H1 (cell line): ENCODE data around the gene CAT. TPM values are rescaled to one million over a fixed set of nuclear protein-coding genes. Genes with fewer than 3 reads are reported as not detected.

ENCODE experiments used
- CTCF ChIA-PET: fragments of 300-600 bp; sonication (Branson Sonifier 250); formaldehyde crosslinking; loops from one replicate; lab custom pipeline; 2021; ENCODE audit not compliant: partially characterized antibody; lab: Charles Lee
- POLR2A ChIA-PET: fragments of 300-600 bp; sonication (Branson Sonifier 250); formaldehyde crosslinking; loops from one replicate; lab custom pipeline; 2021; ENCODE audit warnings: inconsistent platforms; ENCODE audit not compliant: partially characterized antibody; lab: Charles Lee
- DNase-seq, 2 experiments: peaks; one replicate each; pipeline versions ENCODE4 v3.0.0 to v3.0.0-alpha.2; 2010 to 2022; ENCODE audit warnings: low spot score in 2 of 2, low read depth in 1 of 2, mixed read lengths in 1 of 2
- FAIRE-seq: peaks from 2 replicates; lab custom pipeline; 2011; peaks lifted over from hg19 to GRCh38; lab: Jason Lieb, UNC
- H2AFZ ChIP-seq: 2 replicates; pipeline ENCODE4 v1.8.1; 2012; ENCODE audit warnings: low read length, inconsistent platforms
- H2AK5ac ChIP-seq: 2 replicates; pipeline ENCODE4 v1.6.1; 2013; ENCODE audit warnings: low read depth, low read length
- H2BK120ac ChIP-seq: replicated peaks from 2 replicates; pipeline ENCODE3; 2013; ENCODE audit warnings: low read depth, low read length, inconsistent platforms
- H2BK12ac ChIP-seq: 2 replicates; pipeline ENCODE4 v1.6.1; 2013; ENCODE audit warnings: low read depth, low read length
- H2BK15ac ChIP-seq: 2 replicates; pipeline ENCODE4 v1.6.1; 2013; ENCODE audit warnings: low read length
- H2BK20ac ChIP-seq: 2 replicates; pipeline ENCODE4 v1.6.1; 2013; ENCODE audit warnings: low read length
- H2BK5ac ChIP-seq: 2 replicates; pipeline ENCODE4 v1.6.1; 2013; ENCODE audit warnings: low read depth, low read length
- H3K14ac ChIP-seq: 2 replicates; pipeline ENCODE4 v1.6.1; 2013; ENCODE audit warnings: inconsistent platforms; ENCODE audit not compliant: insufficient read length
- H3K18ac ChIP-seq: 2 replicates; pipeline ENCODE4 v1.6.1; 2013; ENCODE audit warnings: low read length; ENCODE audit errors: extremely low read depth
- H3K23ac ChIP-seq: 2 replicates; pipeline ENCODE4 v1.6.1; 2013; ENCODE audit warnings: inconsistent platforms; ENCODE audit not compliant: insufficient read length
- H3K23me2 ChIP-seq: 2 replicates; pipeline ENCODE4 v1.6.1; 2013; ENCODE audit warnings: low read depth, low read length
- H3K27ac ChIP-seq: 2 replicates; pipeline ENCODE4 v1.6.1; 2011; ENCODE audit warnings: low read depth, low read length, inconsistent platforms
- H3K27me3 ChIP-seq, 4 experiments: replicated peaks in 1 of 4; 1 replicate in 1 of 4; 2 replicates in 3 of 4; pipeline versions ENCODE4 v1.6.1 to v1.8.1; 2011 to 2013; ENCODE audit warnings: low read length in 3 of 4, mild to moderate bottlenecking in 3 of 4, inconsistent platforms in 2 of 4, mixed read lengths in 2 of 4, moderate library complexity in 1 of 4; ENCODE audit not compliant: control insufficient read depth in 3 of 4, insufficient read depth in 3 of 4; ENCODE audit errors: extremely low read depth in 1 of 4
- H3K36me3 ChIP-seq, 4 experiments: 2 replicates each; pipeline versions ENCODE4 v1.6.1 to v1.8.1; 2011 to 2013; ENCODE audit warnings: mild to moderate bottlenecking in 4 of 4, low read length in 3 of 4, moderate library complexity in 2 of 4, control low read depth in 1 of 4, inconsistent platforms in 1 of 4; ENCODE audit not compliant: insufficient read depth in 4 of 4, control insufficient read depth in 2 of 4
- H3K4ac ChIP-seq: replicated peaks from 2 replicates; pipeline ENCODE3; 2013; ENCODE audit warnings: low read length, low read depth, mixed read lengths, inconsistent platforms; ENCODE audit not compliant: insufficient read length
- H3K4me1 ChIP-seq, 4 experiments: replicated peaks in 1 of 4; 1 replicate in 1 of 4; 2 replicates in 3 of 4; pipeline versions ENCODE4 v1.6.1 to v1.8.1; 2011 to 2013; ENCODE audit warnings: low read length in 3 of 4, inconsistent platforms in 2 of 4, mixed read lengths in 1 of 4; ENCODE audit not compliant: insufficient read depth in 4 of 4, control insufficient read depth in 3 of 4
- H3K4me2 ChIP-seq, 2 experiments: 2 replicates each; pipeline versions ENCODE4 v1.6.1 to v1.8.1; 2011 to 2013; ENCODE audit warnings: low read depth in 2 of 2, low read length in 2 of 2, control low read depth in 1 of 2, inconsistent platforms in 1 of 2, mild to moderate bottlenecking in 1 of 2; ENCODE audit not compliant: insufficient read depth in 1 of 2
- H3K4me3 ChIP-seq, 4 experiments: fragments of 200-600, 300-600 bp in 1 of 4; sonication (generic), shearing (Covaris generic), sonication (Bioruptor Twin) in 1 of 4; 2 replicates each; pipeline versions ENCODE4 v1.5.1 to v1.8.1; 2011 to 2016; ENCODE audit warnings: low read length in 4 of 4, low read depth in 3 of 4, control low read depth in 2 of 4, inconsistent platforms in 2 of 4, mild to moderate bottlenecking in 2 of 4, mixed read lengths in 1 of 4, moderate library complexity in 1 of 4; ENCODE audit not compliant: insufficient read depth in 2 of 4; ENCODE audit errors: extremely low read depth in 1 of 4
- H3K56ac ChIP-seq: replicated peaks from 2 replicates; pipeline ENCODE3; 2013; ENCODE audit warnings: low read depth, mild to moderate bottlenecking, mixed read lengths, low read length, inconsistent platforms; ENCODE audit not compliant: insufficient read length
- H3K79me1 ChIP-seq: 2 replicates; pipeline ENCODE4 v1.6.1; 2013; ENCODE audit warnings: low read depth, low read length, control low read depth
- H3K79me2 ChIP-seq, 2 experiments: 2 replicates each; pipeline versions ENCODE4 v1.6.1 to v1.8.1; 2012 to 2013; ENCODE audit warnings: low read length in 2 of 2, mild to moderate bottlenecking in 2 of 2, inconsistent platforms in 1 of 2; ENCODE audit not compliant: insufficient read depth in 2 of 2, control insufficient read depth in 1 of 2
- H3K9ac ChIP-seq, 4 experiments: replicated peaks in 1 of 4; 1 replicate in 1 of 4; 2 replicates in 3 of 4; pipeline versions ENCODE4 v1.6.1 to v1.8.1; 2011 to 2013; ENCODE audit warnings: low read depth in 3 of 4, low read length in 3 of 4, control low read depth in 2 of 4, mild to moderate bottlenecking in 2 of 4, moderate library complexity in 2 of 4, inconsistent platforms in 1 of 4; ENCODE audit errors: extremely low read depth in 1 of 4
- H3K9me3 ChIP-seq, 2 experiments: 2 replicates each; pipeline versions ENCODE4 v1.6.1 to v1.8.1; 2012 to 2013; ENCODE audit warnings: mild to moderate bottlenecking in 2 of 2, moderate library complexity in 2 of 2, control low read depth in 1 of 2, inconsistent platforms in 1 of 2, low read depth in 1 of 2, low read length in 1 of 2, mixed read lengths in 1 of 2; ENCODE audit not compliant: insufficient read depth in 2 of 2
- H4K20me1 ChIP-seq, 2 experiments: replicated peaks in 1 of 2; 2 replicates each; pipeline versions ENCODE3 to v1.8.1; 2011 to 2013; ENCODE audit warnings: inconsistent platforms in 2 of 2, low read length in 2 of 2, mild to moderate bottlenecking in 1 of 2; ENCODE audit not compliant: insufficient read depth in 2 of 2, control insufficient read depth in 1 of 2
- H4K5ac ChIP-seq: 2 replicates; pipeline ENCODE4 v1.6.1; 2013; ENCODE audit warnings: low read length, low read depth, mixed read lengths, inconsistent platforms; ENCODE audit not compliant: insufficient read length
- H4K8ac ChIP-seq: 2 replicates; pipeline ENCODE4 v1.8.0; 2013; ENCODE audit warnings: mild to moderate bottlenecking, moderate library complexity, low read length, inconsistent platforms; ENCODE audit not compliant: insufficient read depth; ENCODE audit errors: extremely low read depth
- H4K91ac ChIP-seq: replicated peaks from 2 replicates; pipeline ENCODE3; 2013; ENCODE audit warnings: low read length, mixed read lengths, inconsistent platforms; ENCODE audit not compliant: insufficient read length
- ASH2L ChIP-seq: fragments of 200-600, 300-600 bp; sonication (generic); IDR thresholded peaks from one replicate; pipeline ENCODE4 v1.7.1; 2017; ENCODE audit warnings: low read length
- CHD1 ChIP-seq: IDR thresholded peaks from 2 replicates; pipeline ENCODE4 v1.6.1; 2012; ENCODE audit warnings: low read depth, low read length, improper control_type of control experiment
- EGR1 ChIP-seq: IDR thresholded peaks from 2 replicates; pipeline ENCODE4 v1.6.1; 2011; ENCODE audit warnings: low read depth, low read length, borderline replicate concordance
- GABPA ChIP-seq: IDR thresholded peaks from 2 replicates; pipeline ENCODE4 v1.6.1; 2011; ENCODE audit warnings: mild to moderate bottlenecking, low read length, moderate library complexity, borderline replicate concordance; ENCODE audit not compliant: insufficient read depth
- HDAC2 ChIP-seq, 2 experiments: fragments of 300-600 bp in 1 of 2; sonication (generic) in 1 of 2; IDR thresholded peaks; 2 replicates each; pipeline ENCODE4 v1.6.1; 2011 to 2012; ENCODE audit warnings: low read depth in 2 of 2, low read length in 2 of 2, mild to moderate bottlenecking in 2 of 2, moderate library complexity in 2 of 2, borderline replicate concordance in 1 of 2, inconsistent platforms in 1 of 2
- JUN ChIP-seq: IDR thresholded peaks from 2 replicates; pipeline ENCODE4 v1.6.1; 2011; ENCODE audit warnings: low read depth, mild to moderate bottlenecking, improper control_type of control experiment, low read length
- KDM1A ChIP-seq: fragments of 200-600, 300-600 bp; sonication (generic); IDR thresholded peaks from 2 replicates; pipeline ENCODE4 v1.7.1; 2016; ENCODE audit warnings: mild to moderate bottlenecking, low read length, borderline replicate concordance
- NRF1 ChIP-seq: IDR thresholded peaks from 2 replicates; pipeline ENCODE4 v1.6.1; 2011; ENCODE audit warnings: mild to moderate bottlenecking, low read depth, low read length, improper control_type of control experiment
- POLR2AphosphoS5 ChIP-seq: IDR thresholded peaks from 2 replicates; pipeline ENCODE4 v1.6.1; 2011; ENCODE audit warnings: low read depth, low read length
- RBBP5 ChIP-seq: IDR thresholded peaks from 2 replicates; pipeline ENCODE4 v1.7.1; 2012; ENCODE audit warnings: low read depth, mild to moderate bottlenecking, inconsistent platforms, low read length, moderate library complexity, borderline replicate concordance
- RFX5 ChIP-seq: IDR thresholded peaks from 2 replicates; pipeline ENCODE4 v1.6.1; 2011; ENCODE audit warnings: low read depth, low read length, improper control_type of control experiment, borderline replicate concordance
- SRF ChIP-seq: IDR thresholded peaks from 2 replicates; pipeline ENCODE4 v1.6.1; 2011; ENCODE audit warnings: mild to moderate bottlenecking, low read depth, low read length, moderate library complexity
- ZNF274 ChIP-seq: IDR thresholded peaks from 2 replicates; pipeline ENCODE4 v1.7.0; 2012; ENCODE audit warnings: low read length, borderline replicate concordance; ENCODE audit errors: extremely low read depth
- WGBS, 2 experiments: shearing (Covaris generic) in 1 of 2; methylation state at CpG; one replicate each; pipeline versions ENCODE4 v1.1.6 to v1.1.7; 2013 to 2015; ENCODE audit warnings: low lambda C conversion rate in 2 of 2, mixed read lengths in 2 of 2, inconsistent platforms in 1 of 2, low coverage in 1 of 2, missing lambda C conversion rate in 1 of 2; ENCODE audit not compliant: insufficient replicate concordance in 2 of 2, insufficient coverage in 1 of 2, insufficient read length in 1 of 2; ENCODE audit errors: extremely low coverage in 1 of 2, missing lambda C conversion rate in 1 of 2; 5-methylcytosine and 5-hydroxymethylcytosine counted together
- polyA plus RNA-seq, 7 experiments: library from polyadenylated mRNA; depleted of rRNA in 3 of 7; stranded (reverse) in 5 of 7; unstranded in 2 of 7; fragments of >200 nt in 5 of 7; fragments of 200-250 nt in 2 of 7; gene quantifications; 1 replicate in 5 of 7; 2 replicates in 1 of 7; 4 replicates in 1 of 7; pipeline versions ENCODE4 v1.2.1 to v1.2.3, GENCODE V29; 2011 to 2013; ENCODE audit warnings: missing spikeins in 2 of 7, mixed read lengths in 2 of 7
- total RNA-seq: library from RNA; stranded (reverse); fragmentation: NEBNext Ultra II Directional; extraction: Animal tissue kit (Norgen Biotek cat#: 25700); gene quantifications from 2 replicates; pipeline ENCODE4 v1.2.1, GENCODE V29; 2021

CAT gene
- total and polyA plus RNA-seq, 2 of the 8 experiments (the other 6 are each of a cell fraction or from before 2014, with no cell fraction given): 9.6 to 15.0 TPM

GRCh38 chr11:34404280-34404679 lies 34.5 kb upstream of the CAT start:
- H3K23ac ChIP-seq: no peak overlapping the region
- H3K23me2 ChIP-seq: no peaks in the 10 kb centered on the region; the same call in 1 of the 2 replicates
- H4K91ac ChIP-seq: no peak overlapping the region
- FAIRE-seq (no peak), DNase-seq (no peak)
- no peaks in the 10 kb centered on the region for H4K20me1 ChIP-seq
- no peak overlapping the region for H3K9ac ChIP-seq
- peaks cover 0 to 5% of the 10 kb centered on the region in 2 experiments; a peak in 2 of 4 replicates for H3K9me3 ChIP-seq
- no peak overlapping the region for H3K27ac ChIP-seq
- no peak overlapping the region for H4K5ac ChIP-seq
- no peaks in the 10 kb centered on the region for H3K79me1 ChIP-seq
- H3K4ac ChIP-seq: no peak overlapping the region
- H3K4me1 ChIP-seq: no peaks in the 10 kb centered on the region
- ChIA-PET POLR2A (interaction anchor here (1.0 kb wide), 1 partner anchor 14 kb away, joined by 3 read pairs; no protein-coding TSS in a partner anchor), CTCF (interaction anchor here (1.1 to 1.8 kb wide), 2 partner anchors 64 to 230 kb away, joined by 4 to 8 read pairs; no protein-coding TSS in a partner anchor)
- H4K8ac ChIP-seq: no peak overlapping the region
- no peak overlapping the region for H2AK5ac ChIP-seq
- no peak overlapping the region for H2BK5ac ChIP-seq
- no peak for TF ChIP-seq ASH2L
- TF ChIP-seq POLR2AphosphoS5: no peak
- TF ChIP-seq ZNF274: no peak
- TF ChIP-seq GABPA: no peak
- TF ChIP-seq JUN: no peak
- TF ChIP-seq NRF1: no peak
- TF ChIP-seq RFX5: no peak
- no peak for TF ChIP-seq RBBP5
- TF ChIP-seq HDAC2 (IDR thresholded peaks at IDR 0.05; ENCODE audit: borderline replicate concordance in 1 of 2, low read depth in 2 of 2, low read length in 2 of 2): no peak
- no peak for TF ChIP-seq EGR1
- TF ChIP-seq CHD1: no peak
- TF ChIP-seq SRF: no peak
- no peak for TF ChIP-seq KDM1A
- no peak overlapping the region for H3K4me2 ChIP-seq
- no peaks in the 10 kb centered on the region for H3K36me3 ChIP-seq
- no peak overlapping the region for H3K14ac ChIP-seq
- H3K56ac ChIP-seq: no peak overlapping the region
- H2BK120ac ChIP-seq: no peak overlapping the region
- no peak overlapping the region for H2AFZ ChIP-seq
- no peak overlapping the region for H2BK20ac ChIP-seq
- H2BK15ac ChIP-seq: no peak overlapping the region
- H3K4me3 ChIP-seq: no peak overlapping the region
- H3K18ac ChIP-seq: no peak overlapping the region
- WGBS, 2 experiments: 90% methylated on average over 6 of the region's 6 CpGs; no CpG with 5 or more reads in 1 of the 2 experiments
- no peaks in the 10 kb centered on the region for H3K79me2 ChIP-seq
- no peak overlapping the region for H2BK12ac ChIP-seq
- no peaks in the 10 kb centered on the region for H3K27me3 ChIP-seq
